ENCODE results near the gene MGRN1. TPM values are rescaled to one million over a fixed set of nuclear protein-coding genes. Genes with fewer than 3 reads are reported as not detected.

The MGRN1 gene
- polyA plus RNA-seq, 4 donors: 38.4 to 71.1 (median 61.0) TPM

GRCh38 chr16:4684058-4684715 is 59.6 kb downstream of the MGRN1 start:
- no peak for DNase-seq (ENCODE audit: low read depth in 4 of 4, low spot score in 2 of 4)

DNA sequence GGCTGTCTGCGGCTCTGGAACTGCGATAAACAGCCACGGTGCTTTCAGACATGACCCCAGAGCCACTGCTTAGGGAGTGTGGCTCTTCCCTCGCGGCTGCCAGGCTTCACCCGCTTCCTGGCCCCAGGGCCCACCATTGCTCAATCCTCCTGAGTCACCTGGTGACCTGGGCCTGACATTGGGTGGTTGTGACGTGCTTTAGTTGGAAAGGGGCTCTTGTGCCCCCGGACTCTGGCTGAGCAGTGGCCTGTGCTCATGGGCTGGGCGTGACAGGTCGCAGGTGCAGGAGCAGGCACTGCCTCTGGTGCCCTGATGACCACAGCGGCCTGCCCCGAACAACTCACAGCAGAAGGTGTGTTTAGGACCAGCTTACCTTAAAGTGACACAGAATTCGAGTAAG is 60.1 kb downstream of the MGRN1 start:
- DNase-seq (ENCODE audit: low read depth in 4 of 4, low spot score in 2 of 4): no peak

DNA sequence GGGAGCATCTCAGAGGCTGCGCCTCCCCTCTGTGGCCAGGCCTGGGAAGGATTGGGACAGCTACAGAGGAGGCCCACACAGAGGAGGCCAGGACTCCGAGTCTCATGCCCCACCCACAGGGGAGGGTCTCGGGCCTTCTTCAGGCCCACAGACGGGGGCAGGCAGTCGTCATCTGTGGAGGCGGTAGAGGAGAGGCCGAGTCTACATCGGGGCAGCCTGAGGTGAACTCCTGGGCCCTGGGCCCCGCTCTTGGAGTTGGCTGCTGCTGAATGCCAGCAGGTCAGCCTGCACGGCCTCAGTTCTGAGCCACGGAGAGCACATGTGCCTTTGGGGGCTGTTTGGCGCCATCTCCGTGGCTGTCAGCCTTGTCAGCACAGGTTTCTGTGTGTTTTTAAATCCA is 60.7 kb downstream of the MGRN1 start:
- no peak for DNase-seq (ENCODE audit: low read depth in 4 of 4, low spot score in 2 of 4)

- no peak for DNase-seq (ENCODE audit: low read depth in 4 of 4, low spot score in 2 of 4)
Observed at GRCh38 chr16:4685776-4686496, 61.3 kb downstream of the MGRN1 start.

GRCh38 chr16:4686497-4687210 is 62.0 kb downstream of the MGRN1 start:
- no peak for DNase-seq (ENCODE audit: low read depth in 4 of 4, low spot score in 2 of 4)

- no peak for DNase-seq (ENCODE audit: low read depth in 4 of 4, low spot score in 2 of 4)
Observed at GRCh38 chr16:4687416-4687815, 62.8 kb downstream of the MGRN1 start.

DNA sequence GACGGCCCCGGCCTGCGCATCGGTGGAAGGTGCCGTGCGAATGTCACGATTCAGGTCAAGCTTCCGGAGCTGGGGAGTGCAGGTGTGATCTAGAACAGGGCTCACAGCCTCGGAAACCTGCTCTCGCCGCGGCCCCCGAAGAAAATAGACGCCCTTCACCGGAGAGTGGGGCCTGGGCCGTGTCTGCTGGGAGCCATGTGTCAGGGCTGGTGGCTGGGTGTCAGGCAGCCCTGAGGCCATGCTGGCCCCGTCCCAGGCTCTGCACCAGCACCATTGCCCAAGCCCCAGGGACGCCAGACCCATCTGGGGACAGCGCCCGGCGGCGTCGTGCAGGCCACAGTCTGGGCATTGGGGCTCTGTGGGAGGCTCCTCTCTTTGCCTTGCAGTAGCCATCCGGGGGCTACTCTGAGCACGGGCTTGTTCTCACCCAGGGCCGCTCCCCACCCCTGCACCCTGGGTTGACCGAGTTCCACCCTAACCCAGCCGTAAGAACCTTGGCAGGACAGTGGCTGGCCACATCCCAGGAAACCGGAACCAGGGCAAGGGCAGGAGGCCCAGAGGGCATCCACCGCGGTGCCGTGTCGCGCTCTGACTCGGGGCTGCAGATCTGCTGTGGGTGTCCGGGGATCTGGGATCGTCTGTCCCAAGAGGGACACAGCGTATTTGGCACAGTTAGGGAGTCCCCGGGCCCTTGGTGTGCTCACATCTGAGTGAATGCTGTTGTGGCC is 63.5 kb downstream of the MGRN1 start:
- no peak for DNase-seq (ENCODE audit: low read depth in 4 of 4, low spot score in 2 of 4)

DNA sequence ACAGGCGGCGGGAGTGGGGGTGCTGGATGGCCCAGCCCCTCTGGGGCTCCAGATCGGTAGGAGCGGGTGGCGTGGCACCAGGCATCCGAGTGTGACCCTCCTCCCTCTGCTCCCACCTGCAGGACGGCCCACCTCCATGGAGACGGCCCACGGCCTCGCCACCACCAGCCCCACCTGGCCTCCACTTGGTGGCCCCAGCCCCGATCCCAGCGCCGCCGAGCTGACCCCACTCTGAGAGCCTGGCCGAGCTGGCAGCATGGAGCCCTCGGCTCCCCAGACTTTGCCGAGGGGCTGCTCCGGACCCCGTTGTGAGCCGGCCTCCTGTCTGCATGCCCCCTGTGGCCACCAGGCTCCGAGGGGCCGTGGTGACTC is 64.0 kb downstream of the MGRN1 start:
- no peak for DNase-seq (ENCODE audit: low read depth in 4 of 4, low spot score in 2 of 4)

- no peak for DNase-seq (ENCODE audit: low read depth in 4 of 4, low spot score in 2 of 4)
Observed at GRCh38 chr16:4689091-4689671, 64.6 kb downstream of the MGRN1 start.

- DNase-seq (ENCODE audit: low read depth in 4 of 4, low spot score in 2 of 4): no peak
Observed at GRCh38 chr16:4689864-4690704, 65.5 kb downstream of the MGRN1 start.

- DNase-seq (ENCODE audit: low read depth in 4 of 4, low spot score in 2 of 4): no peak
Observed at GRCh38 chr16:4690946-4691665, 66.5 kb downstream of the MGRN1 start.

DNA sequence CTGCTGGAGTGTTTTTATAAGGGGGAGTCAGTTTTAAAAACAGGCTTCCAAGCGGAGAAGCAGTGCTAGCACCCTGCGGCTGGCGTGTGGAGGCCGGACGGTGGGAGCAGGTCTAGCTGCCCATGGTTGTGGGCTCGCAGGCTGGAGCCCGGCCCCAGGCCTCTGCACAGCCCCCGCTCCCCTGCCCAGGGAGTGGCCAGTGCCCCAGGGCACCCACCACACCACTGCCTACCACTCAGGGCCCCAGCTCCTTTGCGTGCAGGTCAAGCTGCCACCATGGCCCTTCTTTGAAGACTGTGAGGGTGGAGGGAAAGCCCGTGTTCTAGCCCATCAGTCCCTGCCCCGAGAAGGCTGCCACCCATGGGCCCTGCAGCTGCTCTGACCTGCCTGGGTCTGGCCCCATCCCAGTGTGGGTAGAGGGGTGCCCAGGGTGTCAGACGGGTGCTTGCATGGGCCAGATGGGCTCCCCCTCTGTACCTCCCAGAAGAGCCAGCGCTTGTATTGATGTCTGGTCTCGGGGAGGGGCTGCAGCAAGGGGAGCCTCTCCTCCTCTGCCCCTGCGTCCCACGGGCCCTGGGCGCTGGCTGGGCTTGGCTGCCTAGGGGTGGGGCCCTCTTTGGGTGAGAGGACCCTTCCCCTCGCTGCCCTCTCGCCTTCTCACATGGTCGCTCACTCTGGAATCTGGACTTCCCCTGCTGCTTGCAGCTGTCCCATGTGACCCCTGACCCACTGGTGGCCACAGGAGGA is 67.2 kb downstream of the MGRN1 start:
- DNase-seq (ENCODE audit: low read depth in 4 of 4, low spot score in 2 of 4): no peak

- DNase-seq (ENCODE audit: low read depth in 4 of 4, low spot score in 2 of 4): no peak
Observed at GRCh38 chr16:4692460-4693295, 68.1 kb downstream of the MGRN1 start.

DNA sequence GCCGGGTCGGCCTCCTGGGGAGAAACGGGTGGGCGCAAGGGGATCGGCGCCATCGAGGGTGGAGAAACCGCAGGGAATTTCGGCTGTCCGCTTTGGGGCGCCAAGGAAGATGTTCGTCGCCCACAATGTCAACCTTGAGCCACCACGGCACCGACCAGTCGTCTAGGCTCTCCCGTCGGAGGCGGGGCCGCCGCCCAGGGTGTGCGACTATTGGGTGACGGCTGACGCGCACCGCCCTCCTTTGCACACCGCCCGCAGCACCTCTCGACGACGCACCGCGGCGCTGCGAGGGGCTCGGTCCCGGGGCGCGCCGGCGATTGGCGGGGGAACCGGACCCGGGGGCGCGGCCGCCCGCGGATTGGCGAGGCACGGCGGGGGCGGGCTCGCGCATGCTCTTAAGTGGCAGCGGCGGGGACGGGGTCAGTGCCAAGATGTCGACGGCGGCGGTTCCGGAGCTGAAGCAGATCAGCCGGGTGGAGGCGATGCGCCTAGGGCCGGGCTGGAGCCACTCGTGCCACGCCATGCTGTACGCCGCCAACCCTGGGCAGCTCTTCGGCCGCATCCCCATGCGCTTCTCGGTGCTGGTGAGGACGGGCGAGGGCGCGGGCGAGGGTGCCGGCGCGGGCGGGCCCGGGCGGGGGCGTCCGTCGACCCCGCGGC is 68.8 kb downstream of the MGRN1 start, which contains the start of gene NUDT16L1:
Gene NUDT16L1, plus strand, starts transcription at position 267 of the 660 bp plus-strand sequence. Its CDS starts 165 bp downstream, at position 432.
- peak in 3 of 4 donors; percentile 83 to 89 (median 89) for DNase-seq (ENCODE audit: low read depth in 4 of 4, low spot score in 2 of 4)

- DNase-seq (ENCODE audit: low read depth in 4 of 4, low spot score in 2 of 4): peak in 1 of 4 donors; percentile 62
Observed at GRCh38 chr16:4693956-4694641, 69.5 kb downstream of the MGRN1 start.
